GM10248 (cell line): ENCODE data around the gene RASSF8.

Experiments used
- CTCF ChIA-PET: fragments of 300-600 bp; sonication (Branson Sonifier 250); formaldehyde crosslinking; extraction: SDS; loops from one replicate; lab custom pipeline; 2021; ENCODE audit warnings: antibody characterized with exemption; lab: Yijun Ruan, JAX
- POLR2A ChIA-PET: fragments of 350-650 bp; sonication (Branson Sonifier 250); formaldehyde crosslinking; extraction: SDS; loops from one replicate; lab custom pipeline; 2020; ENCODE audit warnings: antibody characterized with exemption; lab: Yijun Ruan, JAX
- DNase-seq: peaks from one replicate; pipeline ENCODE4 v3.0.0; 2012; ENCODE audit errors: extremely low spot score
- CTCF ChIP-seq: IDR thresholded peaks from 2 replicates; pipeline ENCODE4 v1.5.1; 2012; ENCODE audit warnings: mild to moderate bottlenecking, low read depth; ENCODE audit errors: extremely low read depth, missing control alignments, control extremely low read depth

Gene RASSF8

DNA sequence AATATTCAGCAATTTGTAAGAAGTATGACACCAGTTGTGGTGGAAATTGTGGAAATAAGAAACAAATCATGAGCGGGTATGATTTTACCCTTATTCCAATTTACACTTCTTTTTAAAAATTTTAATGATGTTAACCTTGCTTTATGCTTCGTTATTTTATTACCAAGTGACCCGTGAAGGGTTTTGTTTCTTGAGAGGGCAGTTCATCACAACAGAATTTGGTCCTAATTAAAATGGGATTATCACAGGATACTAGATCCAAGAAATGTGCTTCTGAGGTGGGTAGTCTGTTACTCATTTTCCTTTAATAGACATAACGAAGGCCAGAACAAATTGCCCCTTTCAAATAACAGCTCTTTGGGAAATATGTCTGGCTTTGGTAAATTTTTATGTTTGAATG, 25.5 kb upstream of the RASSF8 start:
- POLR2A ChIA-PET, result no interaction called here
- CTCF ChIA-PET, result no interaction called here
- TF ChIP-seq CTCF, result no peak
- DNase-seq, result no peak

DNA sequence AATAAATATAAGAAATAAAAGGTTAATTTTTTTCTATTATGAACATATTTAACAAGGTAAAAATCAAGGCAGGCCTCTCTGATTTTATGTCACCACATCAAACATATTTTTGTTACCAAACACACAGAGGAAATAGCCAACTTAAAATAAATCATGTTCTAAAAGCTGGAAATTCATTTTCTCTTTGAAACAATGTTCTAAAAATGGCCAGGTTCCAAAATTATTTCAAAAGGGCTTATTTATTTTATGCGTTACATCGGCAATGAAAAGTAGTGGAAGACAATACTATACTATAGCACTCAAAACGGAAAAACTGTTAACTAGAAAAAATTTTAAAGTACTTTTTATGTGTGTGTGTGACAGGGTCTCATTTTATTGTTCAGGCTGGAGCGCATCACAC, 24.0 kb upstream of the RASSF8 start:
- DNase-seq, result no peak
- POLR2A ChIA-PET, result no interaction called here
- CTCF ChIA-PET, result interaction anchor here (1.3 kb wide), 1 partner anchor 11 kb away, joined by 3 read pairs; no protein-coding TSS in a partner anchor

GRCh38 chr12:25935355-25936144, 22.9 kb upstream of the RASSF8 start:
- no peak for TF ChIP-seq CTCF
- ChIA-PET POLR2A (no interaction called here), CTCF (interaction anchor here (1.3 kb wide), 1 partner anchor 12 kb away, joined by 3 read pairs; no protein-coding TSS in a partner anchor)
- DNase-seq, result no peak

More for the DNA sequence above, 24.0 kb upstream of the RASSF8 start:
- TF ChIP-seq CTCF, result no peak

DNA sequence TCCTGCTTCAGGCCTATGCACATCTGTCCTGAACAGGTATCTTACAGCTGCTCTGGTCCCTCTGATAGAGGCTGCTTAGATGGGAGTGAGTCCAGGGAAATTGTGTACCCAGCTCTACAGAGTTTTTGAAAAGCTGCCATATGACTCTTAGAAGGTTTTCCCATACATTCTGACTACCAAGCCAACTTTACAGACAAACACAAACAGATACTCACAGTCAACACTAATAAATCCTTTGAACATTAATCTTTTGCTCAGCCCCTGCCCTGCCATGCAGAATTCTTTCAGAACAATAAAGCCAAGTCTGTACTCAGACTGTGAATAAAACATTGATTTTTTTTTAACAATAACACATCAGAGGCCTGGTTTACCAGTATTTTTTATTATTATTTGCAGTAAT, 21.4 kb upstream of the RASSF8 start:
- ChIA-PET CTCF (no interaction called here), POLR2A (no interaction called here)
- TF ChIP-seq CTCF, result no peak
- no peak for DNase-seq

GRCh38 chr12:25938581-25938980, 19.9 kb upstream of the RASSF8 start:
- no peak for TF ChIP-seq CTCF
- POLR2A ChIA-PET, result no interaction called here
- CTCF ChIA-PET, result no interaction called here

DNA sequence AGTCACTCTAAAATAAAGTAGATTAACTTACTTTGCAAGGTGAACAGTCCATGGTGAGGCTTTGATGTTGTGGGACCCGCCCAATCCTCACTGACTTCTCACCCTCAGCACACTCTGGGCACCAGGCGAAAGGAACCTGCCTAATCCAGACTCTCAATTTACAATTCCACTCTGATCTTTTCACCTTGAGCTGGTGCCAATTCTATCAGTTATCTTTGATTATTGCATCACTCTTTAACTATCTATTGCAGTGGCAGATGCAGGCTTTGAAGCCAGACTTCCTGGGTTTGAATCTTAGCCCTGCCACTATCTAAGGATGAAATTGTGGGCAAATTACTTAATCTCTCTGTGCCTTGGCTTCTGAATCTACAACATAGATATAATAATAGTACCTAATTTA, 18.9 kb upstream of the RASSF8 start:
- POLR2A ChIA-PET, result no interaction called here
- TF ChIP-seq CTCF, result no peak
- CTCF ChIA-PET, result no interaction called here
- no peak for DNase-seq

More at GRCh38 chr12:25938581-25938980, 19.9 kb upstream of the RASSF8 start:
- DNase-seq, result no peak
